CD4-positive, alpha-beta T cell (primary cell): ENCODE results near the gene COA6. TPM values are rescaled to one million over a fixed set of nuclear protein-coding genes. Genes with fewer than 3 reads are reported as not detected.

Experiments
- ATAC-seq: fragments of 200-7000 bp; cut with Tn5 transposase; one replicate; pipeline ENCODE4 v1.10.0; 2022; ENCODE audit warnings: mild to moderate bottlenecking; ENCODE audit not compliant: poor library complexity
- CTCF ChIA-PET: fragments of 350-600 bp; sonication (Branson Sonifier 250); formaldehyde crosslinking; loops from one replicate; lab custom pipeline; 2021; ENCODE audit warnings: antibody characterized with exemption, inconsistent platforms; lab: Charles Lee
- POLR2A ChIA-PET: fragments of 350-600 bp; sonication (Branson Sonifier 250); formaldehyde crosslinking; loops from one replicate; lab custom pipeline; 2021; ENCODE audit warnings: antibody characterized with exemption, inconsistent platforms; lab: Charles Lee
- DNase-seq, 14 experiments: peaks; one replicate each; pipeline ENCODE4 v3.0.0-alpha.2; 2013 to 2020; ENCODE audit warnings: mixed read lengths in 2 of 14
- H3K27ac ChIP-seq, 2 donors: one replicate each; pipeline versions ENCODE4 v1.5.1 to v1.7.0; 2013; ENCODE audit warnings: low read length in 2 of 2, low read depth in 1 of 2, mild to moderate bottlenecking in 1 of 2
- H3K27me3 ChIP-seq, 2 experiments: 1 replicate in 1 of 2; 2 replicates in 1 of 2; pipeline versions ENCODE4 v1.6.1 to v1.7.0; 2013; ENCODE audit warnings: low read length in 2 of 2, control low read depth in 1 of 2, mild to moderate bottlenecking in 1 of 2, moderate library complexity in 1 of 2; ENCODE audit not compliant: insufficient read depth in 2 of 2, control insufficient read depth in 1 of 2
- H3K36me3 ChIP-seq: one replicate; pipeline ENCODE4 v1.6.1; 2013; ENCODE audit warnings: low read length, control low read depth; ENCODE audit not compliant: insufficient read depth
- H3K4me1 ChIP-seq: one replicate; pipeline ENCODE4 v1.6.1; 2013; ENCODE audit warnings: low read length, control low read depth; ENCODE audit not compliant: insufficient read depth
- H3K4me3 ChIP-seq: one replicate; pipeline ENCODE4 v1.5.1; 2013; ENCODE audit warnings: mild to moderate bottlenecking, low read length, moderate library complexity
- H3K9me3 ChIP-seq, 2 experiments: 1 replicate in 1 of 2; 2 replicates in 1 of 2; pipeline versions ENCODE4 v1.6.1 to v1.7.0; 2013; ENCODE audit warnings: low read length in 2 of 2, mild to moderate bottlenecking in 2 of 2, control low read depth in 1 of 2, moderate library complexity in 1 of 2; ENCODE audit not compliant: control insufficient read depth in 1 of 2, insufficient read depth in 1 of 2
- H3K27ac Mint-ChIP-seq: one replicate; pipeline ENCODE4 v1.8.0; 2020; ENCODE audit warnings: mixed read lengths
- H3K27me3 Mint-ChIP-seq: one replicate; pipeline ENCODE4 v1.8.0; 2021; ENCODE audit warnings: mixed read lengths
- H3K36me3 Mint-ChIP-seq: one replicate; pipeline ENCODE4 v1.8.0; 2021; ENCODE audit warnings: low read depth, mixed read lengths
- H3K4me1 Mint-ChIP-seq: one replicate; pipeline ENCODE4 v1.8.0; 2021; ENCODE audit warnings: low read depth, mixed read lengths
- H3K4me3 Mint-ChIP-seq: one replicate; pipeline ENCODE4 v1.8.0; 2020; ENCODE audit warnings: mild to moderate bottlenecking, mixed read lengths
- H3K9me3 Mint-ChIP-seq: one replicate; pipeline ENCODE4 v1.8.0; 2020; ENCODE audit warnings: mixed read lengths
- CTCF ChIP-seq: fragments of 200-600 bp; IDR thresholded peaks from one replicate; pipeline ENCODE4 v1.8.0; 2022; ENCODE audit warnings: antibody characterized with exemption, mild to moderate bottlenecking
- intact Hi-C, 2 experiments: fragments of 100-400 bp; cut with DNase I in 1 of 2; cut with micrococcal nuclease in 1 of 2; formaldehyde crosslinking; loops; one replicate each; pipeline versions ENCODE4 v1.15.1 to v1.9.0; 2023 to 2025; cut with DNase I, micrococcal nuclease
- total RNA-seq, 174 experiments: library from RNA in 2 of 174; stranded (reverse) in 2 of 174; gene quantifications; one replicate each; pipeline ENCODE4 v1.2.3 and lab custom pipeline; 2021 to 2026

The COA6 gene
- total RNA-seq, 2 experiments from 2014 or later = 10.0 to 12.2 TPM

DNA sequence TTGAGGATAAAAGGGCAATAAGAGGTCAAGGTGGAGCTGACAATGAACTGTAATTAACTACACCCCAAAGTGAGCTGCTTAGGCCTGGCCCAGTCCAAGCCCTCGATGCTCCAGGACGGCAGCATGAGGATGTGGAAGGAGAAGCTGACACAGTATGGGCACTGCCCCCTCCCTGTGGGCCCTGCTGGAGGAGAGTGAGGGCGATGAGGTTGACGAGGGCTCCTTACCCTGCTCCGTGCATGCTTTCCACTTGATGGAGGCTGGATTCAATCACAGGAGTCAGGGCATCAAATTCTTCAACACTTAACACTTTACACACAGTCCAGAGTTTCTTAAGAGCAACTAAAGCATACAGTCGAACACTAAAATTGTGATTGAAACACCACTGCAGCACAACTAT, 32.4 kb downstream of the COA6 start:
- H3K4me3 Mint-ChIP-seq = peak overlapping the region; percentile 71
- Histone ChIP-seq H3K4me1 (peaks cover 28% of the 10 kb centered on the region), H3K9me3 (no peaks in the 10 kb centered on the region), H3K27me3 (no peaks in the 10 kb centered on the region), H3K4me3 (no peak overlapping the region), H3K27ac (peak overlapping the region; percentile 7 to 52), H3K36me3 (no peaks in the 10 kb centered on the region)
- peaks cover 75% of the 10 kb centered on the region for H3K4me1 Mint-ChIP-seq
- POLR2A ChIA-PET = interaction anchor here (0.6 to 3.3 kb wide), 4 partner anchors 13 to 36 kb away, joined by 3 to 16 read pairs (median 4); partner anchors contain the start of gene COA6
- intact Hi-C loops = loop anchor here in 1 of 2 experiments (5.0 kb wide), 1 partner anchor 33 kb away; the partner anchor contains the start of gene COA6
- no peaks in the 10 kb centered on the region for H3K9me3 Mint-ChIP-seq
- TF ChIP-seq CTCF = no peak
- H3K27me3 Mint-ChIP-seq = no peaks in the 10 kb centered on the region
- ATAC-seq = no peak
- peak overlapping the region; percentile 91 for H3K27ac Mint-ChIP-seq
- H3K36me3 Mint-ChIP-seq = peaks cover 9% of the 10 kb centered on the region
- CTCF ChIA-PET = interaction anchor here (1.1 kb wide), 2 partner anchors 13 to 80 kb away, joined by 3 to 9 read pairs; no protein-coding TSS in a partner anchor
- DNase-seq = peak in 2 of 14 experiments; percentile 20 to 40

DNA sequence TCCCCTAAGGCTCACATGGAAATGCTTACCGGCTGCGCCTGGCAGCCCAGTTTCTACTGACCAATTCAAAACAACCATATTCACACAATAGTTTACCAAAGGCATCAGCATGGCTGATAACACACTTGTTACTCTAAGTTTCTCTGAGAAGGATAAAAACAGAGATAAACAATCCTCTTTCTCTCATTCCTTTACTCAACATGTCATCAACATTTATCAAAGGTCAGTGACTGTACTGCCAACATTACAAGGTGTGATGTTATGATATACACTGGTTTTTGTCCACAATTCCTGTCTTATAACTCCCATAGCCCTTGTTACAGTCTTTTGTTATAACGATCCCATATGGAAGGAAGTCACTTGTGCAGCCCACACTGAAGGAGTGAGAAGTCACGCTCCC, 33.6 kb downstream of the COA6 start:
- Mint-ChIP-seq H3K4me1 (peaks cover 63% of the 10 kb centered on the region), H3K36me3 (peaks cover 15% of the 10 kb centered on the region), H3K4me3 (peak overlapping the region; percentile 17), H3K27ac (peak overlapping the region; percentile 91), H3K9me3 (no peaks in the 10 kb centered on the region), H3K27me3 (no peaks in the 10 kb centered on the region)
- ChIA-PET CTCF (interaction anchor here (1.1 kb wide), 1 partner anchor 14 kb away, joined by 4 read pairs; no protein-coding TSS in a partner anchor), POLR2A (interaction anchor here (4.0 kb wide), 1 partner anchor 33 kb away, joined by 54 read pairs; the partner anchor contains the start of gene COA6)
- peaks cover 24% of the 10 kb centered on the region for H3K4me1 ChIP-seq
- ATAC-seq (no peak), DNase-seq (no peak)
- H3K4me3 ChIP-seq = no peak overlapping the region
- H3K9me3 ChIP-seq = no peaks in the 10 kb centered on the region
- no peaks in the 10 kb centered on the region for H3K36me3 ChIP-seq
- no peaks in the 10 kb centered on the region for H3K27me3 ChIP-seq
- peak overlapping the region in 1 of 2 donors; percentile 1 for H3K27ac ChIP-seq
- intact Hi-C loops = loop anchor here in 1 of 2 experiments (5.0 kb wide), 1 partner anchor 35 kb away; the partner anchor contains the start of gene COA6
- TF ChIP-seq CTCF = no peak

DNA sequence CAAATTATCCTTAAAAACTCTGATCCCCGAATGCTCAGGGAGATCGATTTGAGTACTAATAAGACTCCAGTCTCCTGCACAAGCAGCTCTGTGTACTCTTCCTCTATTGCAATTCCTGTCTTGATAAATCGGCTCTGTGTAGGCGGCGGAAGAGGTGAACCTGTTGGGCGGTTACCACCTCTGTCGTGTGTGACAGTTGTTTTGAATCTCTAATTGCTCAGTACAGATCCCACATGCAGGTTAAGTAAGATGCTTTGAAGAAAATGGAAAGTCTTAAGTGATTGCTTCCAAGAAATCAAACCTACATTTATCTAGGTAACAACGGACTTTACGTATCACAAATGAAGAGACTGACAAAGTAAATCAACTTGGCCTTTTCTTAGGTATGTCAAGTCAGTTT, 35.5 kb downstream of the COA6 start:
- Mint-ChIP-seq H3K4me3 (peak overlapping the region; percentile 67), H3K36me3 (peaks cover 29% of the 10 kb centered on the region), H3K9me3 (no peaks in the 10 kb centered on the region), H3K27ac (peak overlapping the region; percentile 91), H3K4me1 (peaks cover 50% of the 10 kb centered on the region), H3K27me3 (no peaks in the 10 kb centered on the region)
- Histone ChIP-seq H3K9me3 (no peaks in the 10 kb centered on the region), H3K27me3 (no peaks in the 10 kb centered on the region), H3K36me3 (peaks cover 7% of the 10 kb centered on the region), H3K4me3 (peak overlapping the region; percentile 38), H3K4me1 (peaks cover 18% of the 10 kb centered on the region), H3K27ac (peak overlapping the region; percentile 77)
- CTCF ChIA-PET = interaction anchor here (1.3 to 2.8 kb wide), 9 partner anchors 16 to 99 kb away, joined by 3 to 16 read pairs (median 5); partner anchors contain the start of gene COA6
- DNase-seq (peak; percentile 41 to 87 (median 58)), ATAC-seq (peak; percentile 89)
- POLR2A ChIA-PET = interaction anchor here (0.6 to 4.0 kb wide), 12 partner anchors 9 to 903 kb away, joined by 3 to 54 read pairs (median 5); partner anchors contain the start of genes COA6 and TARBP1
- intact Hi-C loops = loop anchor here (1.0 to 5.0 kb wide), 6 partner anchors 15 to 98 kb away; partner anchors contain the start of gene COA6 (in 2 of the 2)
- no peak for TF ChIP-seq CTCF
